ENCODE measurements around the gene TMSB4X. TPM values are rescaled to one million over a fixed set of nuclear protein-coding genes. Genes with fewer than 3 reads are reported as not detected.
"Not testable (repeated sequence)": the region's sequence is repeated elsewhere in the genome, so short reads cannot be mapped to it uniquely, and the experiment has no call there.

The TMSB4X gene
- total and polyA plus RNA-seq, 4 donors = 2,440 to 3,659 (median 2,708) TPM

DNA sequence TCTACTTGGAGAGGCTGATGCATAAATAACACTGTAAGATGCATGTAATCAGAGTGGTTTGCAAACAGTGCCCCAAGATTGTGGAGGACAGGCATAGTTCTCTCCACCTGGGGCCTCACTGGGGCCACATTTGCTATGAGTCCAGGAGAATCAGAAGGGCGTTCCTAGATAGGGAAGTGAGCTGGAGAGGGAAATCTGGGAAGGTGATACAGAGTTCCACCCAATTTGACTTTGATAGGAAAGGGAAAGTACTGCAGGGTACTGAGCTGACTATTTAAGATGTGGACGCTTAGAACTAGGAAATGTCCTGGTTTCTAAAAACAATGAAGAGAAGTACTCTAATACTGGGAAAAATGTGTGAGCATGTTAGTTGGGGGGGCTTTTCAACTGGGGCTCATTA lies 35.6 kb downstream of the TMSB4X start:
- Histone ChIP-seq H3K4me1 (ENCODE audit: control insufficient read depth, insufficient read depth, low read length) (no peaks in the 10 kb centered on the region), H3K27ac (ENCODE audit: low read depth, low read length) (no peak overlapping the region), H3K27me3 (ENCODE audit: control insufficient read depth, insufficient read depth, low read length) (peaks cover 10% of the 10 kb centered on the region), H3K4me3 (ENCODE audit: low read depth, low read length) (no peak overlapping the region), H3K9me3 (ENCODE audit: control insufficient read depth, insufficient read depth, low read length) (no peaks in the 10 kb centered on the region), H3K36me3 (ENCODE audit: control insufficient read depth, insufficient read depth, low read length) (no peaks in the 10 kb centered on the region)
- DNase-seq (ENCODE audit: low read depth in 4 of 6, low spot score in 6 of 6) = no peak
- WGBS (ENCODE audit: insufficient coverage) = 70% methylated on average over 2 of the region's 2 CpGs

DNA sequence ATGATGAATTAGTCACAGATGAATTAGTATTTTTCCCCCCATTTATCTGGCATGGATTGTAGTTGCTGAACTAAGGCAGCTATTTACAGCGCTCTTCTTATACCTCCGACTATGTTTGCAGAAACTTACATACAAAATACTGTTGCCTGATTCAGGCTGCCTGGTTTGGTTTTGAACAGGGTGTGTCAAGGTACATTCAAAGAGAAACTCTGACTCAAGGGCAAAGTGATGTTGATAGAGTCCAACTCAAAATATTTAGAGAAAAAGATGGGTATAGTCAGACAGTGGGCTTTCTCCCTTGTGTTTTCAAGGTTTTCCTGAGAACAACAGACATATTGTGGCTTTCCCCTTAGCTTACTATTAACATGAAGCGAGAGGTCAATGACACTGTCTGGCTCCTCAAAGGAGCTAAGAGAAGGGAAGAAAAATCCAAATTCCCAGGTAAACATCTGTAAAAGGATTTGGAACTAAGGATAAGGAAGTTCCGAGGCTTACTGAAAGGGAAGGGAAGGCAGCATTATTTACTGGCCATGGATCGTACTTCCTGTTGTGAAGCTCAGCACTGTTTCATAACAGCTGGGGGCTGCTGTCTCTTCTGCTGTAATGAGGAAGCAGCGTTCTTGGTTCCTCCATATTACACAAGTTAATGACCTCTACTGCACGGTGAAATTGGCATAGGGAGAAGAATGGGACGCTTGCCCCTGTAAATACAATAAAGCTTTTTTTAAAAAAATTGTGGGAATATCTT lies 38.6 kb downstream of the TMSB4X start:
- DNase-seq (ENCODE audit: low read depth in 4 of 6, low spot score in 6 of 6) = peak in 2 of 6 donors; percentile 9 to 30
- Histone ChIP-seq H3K9me3 (ENCODE audit: control insufficient read depth, insufficient read depth, low read length) (no peaks in the 10 kb centered on the region), H3K27ac (ENCODE audit: low read depth, low read length) (no peak overlapping the region), H3K36me3 (ENCODE audit: control insufficient read depth, insufficient read depth, low read length) (no peaks in the 10 kb centered on the region), H3K4me3 (ENCODE audit: low read depth, low read length) (no peak overlapping the region), H3K27me3 (ENCODE audit: control insufficient read depth, insufficient read depth, low read length) (peaks cover 9% of the 10 kb centered on the region), H3K4me1 (ENCODE audit: control insufficient read depth, insufficient read depth, low read length) (no peaks in the 10 kb centered on the region)
- 25% methylated on average over 1 of the region's 8 CpGs for WGBS (ENCODE audit: insufficient coverage)

DNA sequence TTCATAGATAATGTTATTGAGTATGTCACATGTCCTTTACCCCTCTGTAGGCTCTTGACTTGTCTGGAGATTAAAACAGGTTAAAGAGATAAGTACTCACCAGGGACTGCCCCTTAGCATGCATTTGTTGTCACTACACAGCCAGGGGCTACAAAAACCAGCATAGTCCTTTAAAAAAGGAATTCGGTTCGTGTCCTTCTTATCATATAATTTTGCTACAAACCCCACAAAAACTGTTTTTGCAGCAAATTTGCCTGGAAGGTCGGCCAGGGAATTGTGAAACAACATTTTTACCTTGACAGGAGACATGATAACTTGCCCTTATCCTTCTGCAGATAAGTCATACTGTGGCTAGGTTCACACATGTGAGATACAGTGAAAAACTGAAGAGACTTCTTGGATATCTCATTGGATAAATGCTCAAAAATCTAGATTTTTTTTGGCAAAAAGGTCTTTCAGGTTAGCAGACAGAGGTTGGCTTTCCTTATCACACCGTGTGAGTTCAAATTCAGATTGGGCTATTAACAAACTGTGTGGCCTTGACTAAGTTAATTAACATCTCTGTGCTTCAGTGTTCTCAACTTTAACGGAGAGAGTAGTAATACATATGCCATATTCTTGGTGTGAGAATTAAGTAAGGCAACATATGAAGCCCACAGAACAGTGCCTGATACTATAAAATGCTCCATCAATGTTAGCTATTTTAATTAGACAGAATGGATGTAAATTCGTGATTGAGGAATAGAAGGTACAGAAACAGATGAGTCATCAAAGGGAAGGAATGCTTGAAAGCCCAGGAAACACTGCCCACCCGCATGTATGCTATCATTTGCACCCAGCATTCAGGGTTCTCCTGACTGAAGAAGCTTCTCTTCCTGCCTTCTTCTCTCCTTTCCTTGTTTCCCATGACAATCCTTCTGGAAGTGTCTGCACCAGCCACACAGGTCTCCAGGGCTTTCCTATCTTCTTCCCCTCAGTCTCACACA lies 39.5 kb downstream of the TMSB4X start:
- Histone ChIP-seq H3K4me1 (ENCODE audit: control insufficient read depth, insufficient read depth, low read length) (no peaks in the 10 kb centered on the region), H3K36me3 (ENCODE audit: control insufficient read depth, insufficient read depth, low read length) (no peaks in the 10 kb centered on the region), H3K27me3 (ENCODE audit: control insufficient read depth, insufficient read depth, low read length) (peaks cover 5% of the 10 kb centered on the region), H3K4me3 (ENCODE audit: low read depth, low read length) (no peak overlapping the region), H3K9me3 (ENCODE audit: control insufficient read depth, insufficient read depth, low read length) (no peaks in the 10 kb centered on the region), H3K27ac (ENCODE audit: low read depth, low read length) (no peak overlapping the region)
- DNase-seq (ENCODE audit: low read depth in 4 of 6, low spot score in 6 of 6) = no peak
- WGBS (ENCODE audit: insufficient coverage) = 65% methylated on average over 5 of the region's 7 CpGs

DNA sequence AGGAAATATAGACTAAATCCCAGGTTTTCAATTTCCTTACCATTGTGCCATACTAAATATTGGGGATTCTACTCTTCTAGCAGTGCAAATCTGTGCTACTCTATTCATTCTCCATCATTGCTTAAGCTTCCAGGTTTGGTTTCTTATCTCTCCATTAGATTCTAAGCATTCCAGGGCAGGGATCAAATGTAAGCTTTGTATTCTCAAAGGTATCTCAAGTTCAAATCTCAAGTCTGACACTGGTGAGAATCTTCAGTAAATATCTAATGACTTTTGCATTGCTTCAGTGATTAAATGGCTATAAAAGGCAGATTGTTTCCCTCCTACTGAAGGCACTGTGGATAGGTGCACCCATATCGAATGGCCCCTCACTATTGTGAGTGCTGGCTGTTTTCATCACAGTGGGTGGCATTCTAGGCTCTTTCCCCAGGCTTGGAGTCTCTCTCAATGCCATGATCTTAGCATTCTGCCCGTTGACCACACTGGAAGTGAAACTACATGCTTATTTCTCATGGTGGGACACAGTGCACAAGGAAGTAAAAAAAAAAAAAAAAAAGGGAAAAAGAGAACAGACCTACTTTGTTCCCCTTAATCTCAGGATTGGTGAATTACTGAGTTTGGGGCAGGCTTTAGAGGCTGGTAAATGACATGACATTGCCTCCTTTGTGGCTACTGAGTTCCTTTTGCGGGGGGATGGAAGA lies 40.8 kb downstream of the TMSB4X start:
- Histone ChIP-seq H3K27ac (ENCODE audit: low read depth, low read length) (no peak overlapping the region), H3K36me3 (ENCODE audit: control insufficient read depth, insufficient read depth, low read length) (no peaks in the 10 kb centered on the region), H3K9me3 (ENCODE audit: control insufficient read depth, insufficient read depth, low read length) (no peaks in the 10 kb centered on the region), H3K27me3 (ENCODE audit: control insufficient read depth, insufficient read depth, low read length) (peaks cover 5% of the 10 kb centered on the region), H3K4me3 (ENCODE audit: low read depth, low read length) (no peak overlapping the region), H3K4me1 (ENCODE audit: control insufficient read depth, insufficient read depth, low read length) (no peaks in the 10 kb centered on the region)
- DNase-seq (ENCODE audit: low read depth in 4 of 6, low spot score in 6 of 6) = no peak
- 50% methylated on average over 1 of the region's 3 CpGs for WGBS (ENCODE audit: insufficient coverage)

DNA sequence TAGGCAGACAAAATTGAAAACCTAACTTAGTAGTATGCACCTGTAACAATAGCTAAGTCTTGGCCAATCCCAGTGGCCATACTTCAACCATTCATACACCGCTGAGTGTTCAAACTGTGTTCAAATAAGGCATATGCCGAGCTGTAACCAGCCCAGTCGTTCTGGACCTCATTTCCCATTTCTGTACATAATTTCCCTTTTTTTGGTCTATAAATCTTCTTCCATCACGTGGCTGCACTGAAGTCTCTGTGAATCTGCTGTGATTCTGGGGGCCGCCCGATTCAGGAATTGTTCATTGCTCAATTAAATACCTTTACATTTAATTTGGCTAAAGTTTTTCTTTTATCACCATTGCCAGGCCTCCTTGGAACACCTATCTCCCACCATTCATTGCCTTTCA lies 41.8 kb downstream of the TMSB4X start:
- not testable (repeated sequence) for DNase-seq (ENCODE audit: low read depth in 4 of 6, low spot score in 6 of 6); H3K27ac ChIP-seq (ENCODE audit: low read depth, low read length); H3K9me3 ChIP-seq (ENCODE audit: control insufficient read depth, insufficient read depth, low read length); H3K27me3 ChIP-seq (ENCODE audit: control insufficient read depth, insufficient read depth, low read length); H3K4me3 ChIP-seq (ENCODE audit: low read depth, low read length); H3K36me3 ChIP-seq (ENCODE audit: control insufficient read depth, insufficient read depth, low read length); H3K4me1 ChIP-seq (ENCODE audit: control insufficient read depth, insufficient read depth, low read length)
- 69% methylated on average over 6 of the region's 6 CpGs for WGBS (ENCODE audit: insufficient coverage)

DNA sequence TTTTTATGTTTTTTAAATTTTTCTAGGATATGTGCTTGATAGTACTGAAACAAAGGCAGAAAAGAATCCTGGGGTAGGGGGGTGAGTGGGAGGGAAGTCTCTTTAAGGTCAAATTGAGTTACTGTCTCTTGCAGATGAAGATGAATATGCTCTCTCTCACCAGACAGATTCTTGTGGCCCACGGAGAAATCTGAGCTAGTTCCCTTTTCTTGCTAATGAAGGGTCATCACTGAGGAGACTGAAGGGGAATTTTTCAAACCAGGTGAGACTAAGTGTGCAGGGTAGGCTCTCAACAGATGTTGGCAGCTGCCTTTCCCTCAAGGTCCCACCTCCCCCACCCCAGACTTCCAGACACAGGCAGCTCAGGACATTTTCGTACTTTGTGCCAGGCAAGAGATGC lies 48.0 kb downstream of the TMSB4X start:
- Histone ChIP-seq H3K4me1 (ENCODE audit: control insufficient read depth, insufficient read depth, low read length) (no peaks in the 10 kb centered on the region), H3K9me3 (ENCODE audit: control insufficient read depth, insufficient read depth, low read length) (no peaks in the 10 kb centered on the region), H3K27me3 (ENCODE audit: control insufficient read depth, insufficient read depth, low read length) (peaks cover 5% of the 10 kb centered on the region), H3K36me3 (ENCODE audit: control insufficient read depth, insufficient read depth, low read length) (no peaks in the 10 kb centered on the region), H3K4me3 (ENCODE audit: low read depth, low read length) (no peak overlapping the region), H3K27ac (ENCODE audit: low read depth, low read length) (no peak overlapping the region)
- DNase-seq (ENCODE audit: low read depth in 4 of 6, low spot score in 6 of 6) = no peak
- WGBS (ENCODE audit: insufficient coverage) = 33% methylated on average over 1 of the region's 2 CpGs

DNA sequence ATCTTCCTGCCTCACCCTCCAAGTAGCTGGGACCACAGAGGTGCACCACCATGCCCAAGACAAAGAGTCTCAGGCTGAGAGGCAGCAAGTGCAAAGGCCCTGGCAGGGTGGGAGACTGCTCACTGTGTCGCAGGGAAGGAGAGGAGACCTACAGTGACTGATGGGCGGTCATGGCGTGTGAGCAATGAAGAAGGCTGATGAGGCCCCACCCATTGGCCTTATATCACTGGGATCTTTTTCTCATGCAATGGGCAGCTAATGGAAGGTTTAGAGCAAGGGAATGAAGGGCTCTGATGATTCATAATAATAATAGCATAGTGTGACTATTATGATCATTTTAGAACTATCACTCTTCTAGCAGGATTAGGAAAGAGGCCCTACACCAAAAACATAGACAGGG lies 48.7 kb downstream of the TMSB4X start:
- no peak for DNase-seq (ENCODE audit: low read depth in 4 of 6, low spot score in 6 of 6)
- Histone ChIP-seq H3K36me3 (ENCODE audit: control insufficient read depth, insufficient read depth, low read length) (no peaks in the 10 kb centered on the region), H3K27ac (ENCODE audit: low read depth, low read length) (no peak overlapping the region), H3K4me3 (ENCODE audit: low read depth, low read length) (no peak overlapping the region), H3K9me3 (ENCODE audit: control insufficient read depth, insufficient read depth, low read length) (no peaks in the 10 kb centered on the region), H3K4me1 (ENCODE audit: control insufficient read depth, insufficient read depth, low read length) (no peaks in the 10 kb centered on the region), H3K27me3 (ENCODE audit: control insufficient read depth, insufficient read depth, low read length) (peaks cover 5% of the 10 kb centered on the region)
- WGBS (ENCODE audit: insufficient coverage) = 67% methylated on average over 2 of the region's 3 CpGs

DNA sequence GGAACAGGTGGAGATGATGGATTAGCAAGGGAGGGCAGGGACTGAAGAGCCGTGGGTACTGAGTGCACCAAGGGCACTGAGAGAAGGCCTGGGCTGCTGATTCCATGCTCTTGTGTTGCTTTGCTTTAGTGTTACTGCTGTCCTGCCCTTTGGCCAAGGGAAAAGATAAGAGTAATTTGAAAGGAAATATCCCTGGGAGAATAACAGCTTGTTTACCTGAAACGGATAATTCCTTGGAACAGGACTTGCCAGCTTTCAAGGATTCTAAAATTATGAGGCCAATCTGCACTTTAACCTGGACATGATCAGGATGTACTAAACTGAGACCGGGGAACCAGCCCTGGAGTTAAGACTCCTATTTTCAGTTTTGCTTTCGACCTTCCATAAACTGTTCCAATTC lies 49.1 kb downstream of the TMSB4X start:
- Histone ChIP-seq H3K4me3 (ENCODE audit: low read depth, low read length) (no peak overlapping the region), H3K27me3 (ENCODE audit: control insufficient read depth, insufficient read depth, low read length) (peaks cover 5% of the 10 kb centered on the region), H3K36me3 (ENCODE audit: control insufficient read depth, insufficient read depth, low read length) (no peaks in the 10 kb centered on the region), H3K27ac (ENCODE audit: low read depth, low read length) (no peak overlapping the region), H3K4me1 (ENCODE audit: control insufficient read depth, insufficient read depth, low read length) (no peaks in the 10 kb centered on the region), H3K9me3 (ENCODE audit: control insufficient read depth, insufficient read depth, low read length) (no peaks in the 10 kb centered on the region)
- DNase-seq (ENCODE audit: low read depth in 4 of 6, low spot score in 6 of 6) = no peak
- 67% methylated on average over 4 of the region's 4 CpGs for WGBS (ENCODE audit: insufficient coverage)

DNA sequence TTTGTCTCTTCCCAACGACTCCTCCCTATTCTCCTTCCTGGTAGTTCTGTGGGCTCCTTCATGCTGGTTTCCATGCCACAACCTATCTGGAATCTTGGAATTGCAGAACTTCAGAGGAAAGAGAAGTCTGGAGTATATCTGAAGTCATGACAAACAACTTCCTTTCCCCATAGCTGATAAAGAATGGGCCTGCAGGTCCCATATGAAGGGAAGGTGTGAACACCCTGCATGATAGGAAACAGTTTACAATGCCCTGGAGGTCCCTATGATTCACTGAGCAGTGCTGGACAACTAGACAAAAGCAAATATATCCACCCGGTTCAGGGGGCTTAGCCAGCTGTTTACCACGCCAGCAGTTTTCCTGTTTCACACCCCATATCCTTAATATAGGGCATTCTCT lies 50.1 kb downstream of the TMSB4X start:
- WGBS (ENCODE audit: insufficient coverage) = 96% methylated on average over 2 of the region's 3 CpGs
- Histone ChIP-seq H3K4me1 (ENCODE audit: control insufficient read depth, insufficient read depth, low read length) (no peaks in the 10 kb centered on the region), H3K27me3 (ENCODE audit: control insufficient read depth, insufficient read depth, low read length) (peaks cover 9% of the 10 kb centered on the region), H3K36me3 (ENCODE audit: control insufficient read depth, insufficient read depth, low read length) (no peaks in the 10 kb centered on the region), H3K4me3 (ENCODE audit: low read depth, low read length) (no peak overlapping the region), H3K27ac (ENCODE audit: low read depth, low read length) (no peak overlapping the region), H3K9me3 (ENCODE audit: control insufficient read depth, insufficient read depth, low read length) (no peaks in the 10 kb centered on the region)
- DNase-seq (ENCODE audit: low read depth in 4 of 6, low spot score in 6 of 6) = no peak
